GM18511 (cell line): Measurements from ENCODE around the gene GNA12.

Experiments used
- ATAC-seq: cut with Tn5 transposase; IDR thresholded peaks from one replicate; pipeline ENCODE4 v1.9.1; 2021; ENCODE audit warnings: mild to moderate bottlenecking, moderate library complexity; ENCODE audit not compliant: unreplicated experiment

Gene GNA12

DNA sequence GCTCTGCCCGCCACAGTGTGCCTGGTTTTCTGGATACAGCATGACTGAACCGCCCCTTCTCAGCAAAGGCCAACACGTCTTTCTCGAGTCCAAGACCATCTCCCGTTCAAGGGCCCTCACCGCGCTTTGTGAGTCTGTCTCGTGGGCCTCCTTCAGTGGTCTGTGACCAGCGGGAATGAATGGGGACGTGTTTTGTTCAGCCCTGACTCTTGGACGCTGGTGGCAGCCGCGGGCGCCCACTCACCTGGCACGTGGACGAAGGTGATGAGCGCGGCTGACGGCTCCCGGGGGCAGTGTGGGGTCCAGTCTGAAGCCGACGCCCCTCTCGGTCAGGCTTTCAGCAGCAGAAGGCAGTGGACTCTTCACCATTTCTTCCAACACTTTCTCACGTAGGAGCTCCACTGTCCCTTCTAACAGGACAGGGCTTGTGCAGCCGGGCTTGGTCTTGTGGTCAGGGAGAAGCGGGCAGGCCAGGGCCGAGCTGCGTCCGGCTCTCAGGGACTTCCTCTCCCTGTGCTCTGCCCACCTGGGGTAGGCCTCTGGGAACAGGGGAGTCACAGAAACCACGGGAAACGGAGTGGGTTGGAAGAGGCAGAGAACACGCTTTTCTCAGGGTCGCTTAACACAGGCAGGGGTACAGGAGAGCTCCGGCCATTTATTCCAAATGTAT, 125.7 kb downstream of the GNA12 start:
- ATAC-seq: no peak

DNA sequence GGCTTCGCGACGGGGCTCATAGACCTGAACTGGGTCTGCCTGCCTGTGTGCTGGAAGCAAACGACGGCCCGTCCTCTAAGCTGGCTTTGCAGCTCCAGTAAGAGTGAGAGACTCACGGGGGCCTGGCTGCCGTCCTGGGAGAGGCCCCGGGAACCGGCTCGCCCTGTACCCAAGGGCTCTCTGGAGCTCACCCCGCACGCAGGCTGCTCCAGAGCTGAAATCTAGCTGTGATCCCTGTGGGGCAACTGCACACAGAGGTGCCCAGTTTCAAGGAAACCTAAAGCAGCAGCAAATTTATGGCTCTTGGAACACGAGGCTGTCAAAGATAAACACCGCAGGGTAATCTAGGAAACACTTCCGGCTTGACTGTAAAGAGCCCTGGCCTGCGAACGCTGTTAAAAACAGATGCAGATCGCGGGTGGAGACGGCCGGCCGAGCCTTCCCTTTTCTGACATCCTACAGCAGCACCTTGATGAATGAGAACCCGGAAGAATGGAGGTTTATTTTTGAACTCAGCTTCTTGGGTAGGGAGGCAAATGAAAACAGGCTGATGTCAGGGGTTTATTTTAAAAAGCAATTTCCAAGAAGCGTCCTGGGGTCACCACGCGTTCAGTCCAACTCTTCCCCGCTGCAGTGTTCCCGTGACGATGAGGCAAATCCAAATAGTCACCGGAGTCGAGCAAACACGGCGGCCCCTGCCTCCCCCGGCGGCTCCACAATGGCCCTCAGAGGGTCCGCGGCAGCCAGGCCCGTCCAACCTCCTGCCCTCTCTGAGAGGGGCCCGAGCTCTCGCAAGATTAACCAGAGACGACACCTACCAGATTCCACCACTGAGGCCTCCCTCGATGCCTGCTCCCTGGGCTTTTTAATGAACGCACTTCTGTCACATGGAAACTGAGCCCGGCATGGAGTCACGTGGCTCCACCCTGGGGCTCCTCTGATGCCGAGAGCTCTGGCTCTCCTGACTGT, 126.5 kb downstream of the GNA12 start:
- ATAC-seq: no peak

- ATAC-seq: no peak
Measured at GRCh38 chr7:2716906-2717292, 127.2 kb downstream of the GNA12 start.

DNA sequence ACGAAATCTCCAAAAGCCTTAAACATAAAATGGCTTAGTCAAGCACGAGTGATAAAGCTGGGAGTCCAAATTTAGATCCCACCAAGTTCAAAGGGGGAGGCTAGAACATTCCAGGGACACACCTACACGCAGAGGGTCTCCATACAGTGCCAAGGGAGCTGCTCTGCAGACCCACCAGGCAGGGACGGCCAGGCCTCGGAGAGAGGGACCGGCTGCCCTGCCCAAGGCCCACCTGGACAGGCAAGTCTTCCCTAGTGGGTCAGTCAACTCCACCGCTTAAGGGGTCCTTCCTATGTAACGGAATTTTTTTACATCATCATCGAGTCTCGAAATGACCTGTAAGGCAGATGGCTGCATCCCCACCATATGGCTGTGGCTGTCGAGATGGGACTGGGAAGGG, 127.6 kb downstream of the GNA12 start:
- ATAC-seq: no peak

DNA sequence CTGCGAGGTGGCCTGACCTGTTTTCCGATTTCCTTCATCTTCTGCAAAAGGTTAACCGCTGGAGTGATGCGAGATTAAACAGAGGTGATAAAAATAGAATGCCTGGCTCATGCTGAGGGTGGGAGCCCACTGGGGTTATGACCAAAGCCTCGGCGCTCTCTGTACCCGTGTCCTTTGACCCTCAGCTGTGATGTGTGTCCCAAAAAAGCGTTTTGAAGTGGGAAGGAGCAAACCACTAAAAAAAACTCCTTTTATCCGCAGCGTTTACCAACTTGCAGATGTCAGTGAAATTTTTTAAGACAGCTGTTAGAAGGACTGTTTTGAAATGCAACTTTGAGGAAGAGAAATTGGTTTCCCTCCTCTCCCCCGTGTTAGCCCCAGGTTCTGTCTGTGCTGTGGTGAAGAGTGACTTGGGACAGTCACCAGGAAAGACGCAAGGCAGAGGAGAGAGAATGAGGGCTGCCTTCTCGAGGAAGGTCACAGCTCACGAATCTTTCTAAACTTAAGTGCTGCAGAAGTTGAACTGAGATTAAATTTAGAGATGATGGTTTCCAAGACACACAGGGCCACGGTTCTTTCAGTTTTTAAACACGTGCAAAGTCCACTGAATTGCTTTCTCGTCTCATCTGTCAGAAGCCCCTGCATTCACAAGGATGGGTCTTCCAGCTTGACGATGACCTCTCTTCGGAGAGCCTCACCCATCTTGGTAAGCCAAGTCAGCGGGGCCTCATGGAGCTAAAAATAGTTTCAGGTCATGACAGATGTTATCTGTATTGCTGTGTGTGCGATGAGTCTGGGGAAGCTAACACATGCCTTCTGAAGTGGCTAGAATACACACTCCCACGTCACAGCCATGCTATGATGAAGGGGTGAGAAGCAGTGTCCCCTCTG, 128.5 kb downstream of the GNA12 start:
- ATAC-seq: no peak

GRCh38 chr7:2714636-2715035, 129.5 kb downstream of the GNA12 start:
- ATAC-seq: no peak

DNA sequence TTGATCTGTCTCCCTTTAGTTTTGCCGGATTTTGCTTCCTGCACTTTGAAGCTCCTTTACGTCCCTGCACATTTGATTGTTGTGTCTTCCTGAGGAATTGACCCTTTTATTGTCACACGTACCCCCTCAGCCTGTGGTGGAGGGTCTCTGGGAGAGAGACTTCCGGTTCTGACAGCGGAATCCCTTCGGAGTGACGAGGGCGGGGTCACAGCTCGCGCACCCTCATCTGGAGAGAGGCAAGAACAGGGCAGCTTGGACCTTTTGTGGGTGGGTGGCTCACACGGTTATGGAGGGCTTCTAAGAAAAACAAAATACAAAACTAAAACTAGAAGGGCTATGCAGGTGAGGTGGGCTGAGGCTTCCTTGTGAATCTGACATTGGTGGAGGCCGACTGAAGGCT, 130.1 kb downstream of the GNA12 start:
- ATAC-seq: no peak

GRCh38 chr7:2713370-2713769, 130.7 kb downstream of the GNA12 start:
- ATAC-seq: no peak

- no peak for ATAC-seq
Measured at GRCh38 chr7:2711895-2712675, 132.0 kb downstream of the GNA12 start.

DNA sequence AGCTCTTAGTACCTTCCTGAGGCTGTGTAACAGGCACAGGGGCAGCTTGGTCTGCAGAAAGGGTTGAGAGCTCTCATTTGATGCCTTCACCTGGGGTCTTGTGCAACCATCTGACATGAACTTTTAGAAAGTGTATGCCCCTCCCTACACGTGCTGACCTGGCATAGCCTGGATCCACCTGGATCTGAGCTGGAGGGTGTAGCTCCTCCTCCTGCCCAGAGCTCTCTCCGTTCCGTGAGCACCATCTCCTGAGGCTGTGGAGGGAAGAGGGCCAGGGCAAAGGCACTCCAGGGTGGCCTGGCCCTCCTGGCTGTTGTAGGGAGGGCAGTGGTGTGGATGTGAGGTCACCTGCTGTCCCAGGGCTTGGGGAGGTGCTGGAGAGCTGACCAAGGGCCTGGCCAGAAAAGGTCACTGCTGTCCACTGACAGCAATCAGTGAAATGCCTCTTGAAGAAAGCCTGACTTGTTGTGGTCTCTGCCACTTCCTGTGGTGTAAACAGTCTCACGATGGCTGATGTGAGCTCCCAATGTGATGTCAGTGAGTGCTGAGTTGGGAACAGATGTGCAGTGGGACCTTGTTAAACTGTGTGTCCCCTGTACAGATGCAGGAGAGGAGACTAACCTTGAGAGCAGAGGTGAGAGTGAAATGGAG, 133.1 kb downstream of the GNA12 start:
- peak; percentile 28 for ATAC-seq

GRCh38 chr7:2710286-2710655, 133.8 kb downstream of the GNA12 start:
- peak; percentile 58 for ATAC-seq

GRCh38 chr7:2709553-2710285, 134.4 kb downstream of the GNA12 start:
- ATAC-seq: peak; percentile 85

DNA sequence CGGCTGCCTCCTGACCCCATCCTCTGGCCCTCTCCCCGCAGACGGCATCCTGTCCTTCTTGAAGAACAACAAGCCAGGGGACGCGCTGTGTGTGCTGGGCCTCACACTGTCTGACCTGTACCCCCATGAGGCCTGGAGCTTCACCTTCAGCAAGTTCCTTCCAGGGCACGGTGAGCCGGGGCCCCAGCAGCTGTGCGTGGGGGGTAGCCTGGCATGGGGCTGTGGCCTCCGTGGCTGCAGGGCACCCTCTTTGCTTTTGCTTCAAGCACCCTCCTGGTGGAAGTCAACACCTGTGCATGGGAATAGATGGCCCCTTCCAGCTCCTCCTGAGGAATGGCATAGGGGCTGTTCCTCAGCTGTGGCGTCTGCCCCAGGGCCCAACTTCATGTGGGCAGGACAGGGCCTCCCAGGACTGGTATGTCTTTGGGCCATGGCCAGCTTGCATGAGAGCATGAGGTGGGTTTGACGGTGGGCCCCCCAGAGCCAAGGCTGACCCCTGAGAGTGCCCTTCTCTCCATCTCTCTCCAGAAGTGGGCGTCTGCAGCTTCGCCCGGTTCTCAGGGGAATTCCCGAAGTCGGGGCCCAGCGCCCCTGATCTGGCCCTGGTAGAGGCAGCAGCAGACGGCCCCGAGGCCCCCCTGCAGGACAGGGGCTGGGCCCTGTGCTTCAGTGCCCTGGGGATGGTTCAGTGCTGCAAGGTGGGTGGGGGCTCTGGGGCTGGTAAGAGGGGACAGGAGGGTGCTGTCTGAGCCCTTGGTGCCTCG, 135.4 kb downstream of the GNA12 start:
- no peak for ATAC-seq

DNA sequence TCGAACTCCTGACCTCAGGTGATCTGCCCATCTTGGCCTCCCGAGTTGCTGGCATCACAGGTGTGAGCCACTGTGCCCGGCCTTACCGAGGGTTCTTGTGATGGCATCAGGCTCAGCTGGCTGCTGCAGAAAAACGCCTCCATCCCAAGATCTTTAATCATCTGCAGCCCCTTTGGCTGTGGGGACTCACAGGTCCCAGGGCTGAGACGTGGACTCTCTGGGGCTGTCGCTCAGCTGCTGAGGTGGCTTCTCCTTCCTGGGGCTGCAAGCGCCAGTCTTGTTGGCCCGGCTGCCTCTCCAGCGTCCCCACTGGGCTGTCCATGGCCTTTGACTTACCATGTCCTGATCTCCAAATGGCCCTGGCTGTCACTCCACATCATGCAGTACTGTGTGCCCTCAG, 136.1 kb downstream of the GNA12 start:
- ATAC-seq: no peak

DNA sequence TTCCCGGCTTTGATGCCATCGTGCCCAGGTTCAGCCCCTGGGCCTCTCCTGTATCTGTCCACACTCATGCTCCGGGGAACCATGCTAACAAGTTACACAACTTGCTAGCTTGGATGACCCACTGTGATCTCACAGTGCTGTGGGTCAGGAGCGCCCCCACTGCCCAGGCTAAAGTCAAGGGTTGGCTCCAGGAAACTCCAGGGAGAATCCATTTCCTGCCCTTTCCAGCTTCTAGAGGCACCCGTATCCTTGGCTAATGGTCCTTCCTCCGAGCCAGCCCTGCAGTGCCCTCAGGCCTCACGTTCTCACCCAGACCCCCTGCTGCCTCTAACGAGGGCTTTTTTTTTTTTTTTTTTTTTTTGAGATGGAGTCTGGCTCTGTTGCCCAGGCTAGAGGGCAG, 136.6 kb downstream of the GNA12 start:
- no peak for ATAC-seq

- ATAC-seq: no peak
Measured at GRCh38 chr7:2706685-2707126, 137.4 kb downstream of the GNA12 start.

DNA sequence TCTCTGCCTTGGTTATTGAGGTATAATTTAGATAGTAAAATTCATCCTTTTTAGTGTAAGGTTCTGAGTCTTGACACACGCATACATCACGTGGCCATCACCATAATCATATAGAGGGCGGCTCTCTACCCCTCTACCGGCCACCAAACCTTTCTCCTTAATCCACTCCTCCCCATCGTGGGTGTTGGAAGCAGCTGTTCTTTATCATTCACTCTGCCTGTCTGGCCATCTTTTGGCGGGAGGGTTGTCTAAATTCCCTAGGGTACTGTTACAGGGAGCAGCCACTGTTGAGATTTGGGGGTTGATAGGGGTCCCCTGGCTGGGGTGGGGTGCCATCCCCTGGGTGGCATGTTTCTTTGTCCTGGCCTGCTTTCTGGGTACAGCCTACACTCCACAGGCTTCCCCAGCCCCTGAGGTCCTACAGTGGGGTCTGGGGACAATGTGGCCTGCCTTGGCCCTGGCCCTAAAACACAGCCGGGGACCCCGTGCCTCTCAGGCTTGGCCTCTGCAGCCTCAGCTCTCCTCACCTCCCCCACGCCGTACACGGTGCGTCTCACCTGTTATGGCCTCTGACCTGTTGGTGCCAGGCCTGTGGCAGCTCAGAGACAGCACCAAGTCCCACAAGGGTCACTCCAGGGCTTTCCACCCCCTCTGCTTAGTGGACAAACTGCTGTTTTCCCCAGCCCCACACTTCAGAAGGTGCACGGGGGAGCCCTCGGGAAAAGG, 138.6 kb downstream of the GNA12 start:
- no peak for ATAC-seq

- ATAC-seq: no peak
Measured at GRCh38 chr7:2702594-2702957, 141.5 kb downstream of the GNA12 start.
